ENCODE results near the gene UACA. TPM values are rescaled to one million over a fixed set of nuclear protein-coding genes. Genes with fewer than 3 reads are reported as not detected.

The UACA gene
- total RNA-seq, 6 experiments from 2014 or later: 119 to 309 (median 142) TPM

GRCh38 chr15:70615435-70616310, 147.7 kb downstream of the UACA start:
- TF ChIP-seq CTCF (IDR thresholded peaks at IDR 0.05): no peak
- Mint-ChIP-seq H3K27ac (no peak overlapping the region), H3K4me1 (ENCODE audit: low read depth) (peaks cover 27% of the 10 kb centered on the region), H3K4me3 (no peak overlapping the region), H3K27me3 (ENCODE audit: insufficient read depth) (peaks cover 4% of the 10 kb centered on the region), H3K36me3 (ENCODE audit: low read depth) (peaks cover 18% of the 10 kb centered on the region), H3K9me3 (peaks cover 2% of the 10 kb centered on the region)
- no peak for DNase-seq

GRCh38 chr15:70614221-70614620, 149.1 kb downstream of the UACA start:
- no peak for TF ChIP-seq CTCF (IDR thresholded peaks at IDR 0.05)
- DNase-seq: no peak
- no peak overlapping the region for H3K27ac Mint-ChIP-seq
- H3K9me3 Mint-ChIP-seq: no peaks in the 10 kb centered on the region
- no peak overlapping the region for H3K4me3 Mint-ChIP-seq
- H3K36me3 Mint-ChIP-seq (ENCODE audit: low read depth): peaks cover 17% of the 10 kb centered on the region; the same call in 1 of the 2 replicates
- H3K27me3 Mint-ChIP-seq (ENCODE audit: insufficient read depth): peaks cover 6% of the 10 kb centered on the region
- H3K4me1 Mint-ChIP-seq (ENCODE audit: low read depth): peaks cover 22% of the 10 kb centered on the region

- Mint-ChIP-seq H3K36me3 (ENCODE audit: low read depth) (peaks cover 17% of the 10 kb centered on the region; the same call in 1 of the 2 replicates), H3K27me3 (ENCODE audit: insufficient read depth) (peaks cover 6% of the 10 kb centered on the region)
Observed at GRCh38 chr15:70613271-70613670, 150.1 kb downstream of the UACA start.

GRCh38 chr15:70611286-70611685, 152.1 kb downstream of the UACA start:
- no peak overlapping the region for H3K4me3 Mint-ChIP-seq
- DNase-seq: no peak
- H3K27ac Mint-ChIP-seq: no peak overlapping the region
- TF ChIP-seq CTCF (IDR thresholded peaks at IDR 0.05): no peak
- H3K9me3 Mint-ChIP-seq: no peaks in the 10 kb centered on the region
- H3K4me1 Mint-ChIP-seq (ENCODE audit: low read depth): peaks cover 12% of the 10 kb centered on the region
- H3K27me3 Mint-ChIP-seq (ENCODE audit: insufficient read depth): peaks cover 7% of the 10 kb centered on the region
- H3K36me3 Mint-ChIP-seq (ENCODE audit: low read depth): peaks cover 9% of the 10 kb centered on the region; the same call in 1 of the 2 replicates

More at GRCh38 chr15:70613271-70613670, 150.1 kb downstream of the UACA start:
- no peak for DNase-seq
- H3K4me3 Mint-ChIP-seq: no peak overlapping the region
- no peaks in the 10 kb centered on the region for H3K9me3 Mint-ChIP-seq
- H3K4me1 Mint-ChIP-seq (ENCODE audit: low read depth): peaks cover 15% of the 10 kb centered on the region
- H3K27ac Mint-ChIP-seq: no peak overlapping the region
- no peak for TF ChIP-seq CTCF (IDR thresholded peaks at IDR 0.05)

GRCh38 chr15:70610541-70610940, 152.8 kb downstream of the UACA start:
- no peak for DNase-seq
- no peak for TF ChIP-seq CTCF (IDR thresholded peaks at IDR 0.05)
- H3K4me3 Mint-ChIP-seq: no peak overlapping the region
- peaks cover 9% of the 10 kb centered on the region for H3K27me3 Mint-ChIP-seq (ENCODE audit: insufficient read depth)
- H3K9me3 Mint-ChIP-seq: no peaks in the 10 kb centered on the region
- no peak overlapping the region for H3K27ac Mint-ChIP-seq
- peaks cover 19% of the 10 kb centered on the region for H3K4me1 Mint-ChIP-seq (ENCODE audit: low read depth)
- H3K36me3 Mint-ChIP-seq (ENCODE audit: low read depth): peaks cover 6% of the 10 kb centered on the region; the same call in 1 of the 2 replicates
